ENCODE data around the gene DGKE. TPM values are rescaled to one million over a fixed set of nuclear protein-coding genes. Genes with fewer than 3 reads are reported as not detected.

Gene DGKE
- total and polyA plus RNA-seq, 2 of the 13 experiments (the other 11 are each of a cell fraction or from before 2014, with no cell fraction given): 3.2 to 5.3 TPM

GRCh38 chr17:56913867-56914580 is 80.1 kb downstream of the DGKE start, which contains the start of gene TRIM25 (continued):
- TF ChIP-seq ZBTB40 (IDR thresholded peaks at IDR 0.05) (no peak), ZBTB40 (CRISPR knock-in tag; IDR thresholded peaks at IDR 0.05) (no peak; the same call in 1 of the 2 replicates), ZXDC (CRISPR knock-in tag; IDR thresholded peaks at IDR 0.05) (peak; percentile 92), JUNB (CRISPR knock-in tag; IDR thresholded peaks at IDR 0.05; ENCODE audit: borderline replicate concordance) (peak; percentile 36; the same call in 1 of the 2 replicates), POLR2G (IDR thresholded peaks at IDR 0.05; ENCODE audit: low read depth, low read length) (peak; percentile 100), ZNF678 (CRISPR knock-in tag; IDR thresholded peaks at IDR 0.05) (peak; percentile 73; the same call in 1 of the 2 replicates), SETDB1 (CRISPR knock-in tag; IDR thresholded peaks at IDR 0.05; ENCODE audit: borderline replicate concordance) (no peak), SMC3 (IDR thresholded peaks at IDR 0.05; ENCODE audit: low read length) (no peak), RBM22 (optimal IDR thresholded peaks at IDR 0.05; ENCODE audit: low read length) (no peak), MYPOP (CRISPR knock-in tag; IDR thresholded peaks at IDR 0.05) (peak; percentile 94), TIGD3 (CRISPR knock-in tag; IDR thresholded peaks at IDR 0.05; ENCODE audit: borderline replicate concordance) (no peak; the same call in 1 of the 2 replicates), ZNF296 (CRISPR knock-in tag; conservative IDR thresholded peaks at IDR 0.05) (no peak; the same call in 1 of the 2 replicates), ZNF672 (CRISPR knock-in tag; IDR thresholded peaks at IDR 0.05) (peak; percentile 31), DMAP1 (CRISPR knock-in tag; IDR thresholded peaks at IDR 0.05) (peak; percentile 89), PHF8 (CRISPR knock-in tag; IDR thresholded peaks at IDR 0.05) (peak; percentile 95), ZNF264 (CRISPR knock-in tag; IDR thresholded peaks at IDR 0.05) (peak; percentile 74; the same call in 1 of the 2 replicates)

All from HepG2 (cell line).